Hepatocyte (in vitro differentiated cells): ENCODE measurements around the gene SLC13A2. TPM values are rescaled to one million over a fixed set of nuclear protein-coding genes. Genes with fewer than 3 reads are reported as not detected.

ENCODE experiments used
- DNase-seq: peaks from one replicate; pipeline ENCODE4 v3.0.0-alpha.2; 2016; ENCODE audit warnings: low spot score
- H2AFZ ChIP-seq: fragments of 200-600 bp; sonication (generic); 2 replicates; pipeline ENCODE4 v1.6.0; 2016; ENCODE audit warnings: antibody characterized with exemption, mild to moderate bottlenecking
- H3K27ac ChIP-seq: fragments of 200-600 bp; sonication (generic); 2 replicates; pipeline ENCODE4 v1.5.1; 2016; ENCODE audit warnings: mild to moderate bottlenecking
- H3K27me3 ChIP-seq: fragments of 200-600 bp; sonication (generic); 2 replicates; pipeline ENCODE4 v1.6.1; 2016
- H3K36me3 ChIP-seq: fragments of 200-600 bp; sonication (generic); replicated peaks from 2 replicates; pipeline ENCODE4 v1.5.1; 2016; ENCODE audit warnings: low read depth; ENCODE audit not compliant: insufficient read depth
- H3K4me1 ChIP-seq: fragments of 200-600 bp; sonication (generic); 2 replicates; pipeline ENCODE4 v1.5.1; 2016; ENCODE audit warnings: mild to moderate bottlenecking, moderate library complexity; ENCODE audit not compliant: insufficient read depth
- H3K4me2 ChIP-seq: fragments of 200-600 bp; sonication (generic); 2 replicates; pipeline ENCODE4 v1.6.0; 2016
- H3K4me3 ChIP-seq: fragments of 200-600 bp; sonication (generic); 2 replicates; pipeline ENCODE4 v1.5.1; 2016; ENCODE audit warnings: mild to moderate bottlenecking
- H3K79me2 ChIP-seq: fragments of 200-600 bp; sonication (generic); 2 replicates; pipeline ENCODE4 v1.6.0; 2017; ENCODE audit warnings: mild to moderate bottlenecking
- H3K9me2 ChIP-seq: fragments of 200-600 bp; sonication (generic); replicated peaks from 2 replicates; pipeline ENCODE4 v1.6.0; 2017; ENCODE audit warnings: mild to moderate bottlenecking; ENCODE audit not compliant: insufficient read depth
- H3K9me3 ChIP-seq: fragments of 200-600 bp; sonication (generic); 2 replicates; pipeline ENCODE4 v1.5.1; 2016; ENCODE audit warnings: low read depth, mild to moderate bottlenecking
- H4K20me1 ChIP-seq: fragments of 200-600 bp; sonication (generic); 2 replicates; pipeline ENCODE4 v1.6.0; 2016; ENCODE audit warnings: mild to moderate bottlenecking; ENCODE audit not compliant: insufficient read depth, poor library complexity, severe bottlenecking
- EZH2 ChIP-seq: fragments of 200-600 bp; sonication (generic); IDR thresholded peaks from 2 replicates; pipeline ENCODE4 v1.6.1; 2016; ENCODE audit warnings: antibody characterized with exemption, mild to moderate bottlenecking, borderline replicate concordance
- EZH2phosphoT487 ChIP-seq: fragments of 200-600 bp; sonication (generic); IDR thresholded peaks from one replicate; pipeline ENCODE4 v1.6.1; 2018; ENCODE audit warnings: antibody characterized with exemption, mild to moderate bottlenecking, low read depth, moderate library complexity; ENCODE audit not compliant: unreplicated experiment, severe bottlenecking
- WGBS: methylation state at CpG from one replicate; pipeline ENCODE4 v1.1.6; 2016; ENCODE audit warnings: low lambda C conversion rate; ENCODE audit errors: missing lambda C conversion rate; 5-methylcytosine and 5-hydroxymethylcytosine counted together
- polyA plus RNA-seq: library from polyadenylated mRNA; unstranded; fragments of >200 nt; fragmentation: Nextera tagmentation; extraction: Ambion mirVana; gene quantifications from 2 replicates; pipeline ENCODE4 v1.2.1, GENCODE V29; 2016
- total RNA-seq: library from RNA; depleted of rRNA; stranded (reverse); fragments of >200 nt; gene quantifications from 2 replicates; pipeline ENCODE4 v1.2.3, GENCODE V29; 2014
- TF ChIP-seq, protein P1 (sequence below): fragments of 200-600 bp; sonication (generic); IDR thresholded peaks from 2 replicates; pipeline ENCODE4 v1.5.1; 2016; ENCODE audit warnings: antibody characterized with exemption, mild to moderate bottlenecking; ENCODE audit not compliant: poor library complexity

The SLC13A2 gene
- total and polyA plus RNA-seq, 2 experiments from 2014 or later: 2.0 TPM

DNA sequence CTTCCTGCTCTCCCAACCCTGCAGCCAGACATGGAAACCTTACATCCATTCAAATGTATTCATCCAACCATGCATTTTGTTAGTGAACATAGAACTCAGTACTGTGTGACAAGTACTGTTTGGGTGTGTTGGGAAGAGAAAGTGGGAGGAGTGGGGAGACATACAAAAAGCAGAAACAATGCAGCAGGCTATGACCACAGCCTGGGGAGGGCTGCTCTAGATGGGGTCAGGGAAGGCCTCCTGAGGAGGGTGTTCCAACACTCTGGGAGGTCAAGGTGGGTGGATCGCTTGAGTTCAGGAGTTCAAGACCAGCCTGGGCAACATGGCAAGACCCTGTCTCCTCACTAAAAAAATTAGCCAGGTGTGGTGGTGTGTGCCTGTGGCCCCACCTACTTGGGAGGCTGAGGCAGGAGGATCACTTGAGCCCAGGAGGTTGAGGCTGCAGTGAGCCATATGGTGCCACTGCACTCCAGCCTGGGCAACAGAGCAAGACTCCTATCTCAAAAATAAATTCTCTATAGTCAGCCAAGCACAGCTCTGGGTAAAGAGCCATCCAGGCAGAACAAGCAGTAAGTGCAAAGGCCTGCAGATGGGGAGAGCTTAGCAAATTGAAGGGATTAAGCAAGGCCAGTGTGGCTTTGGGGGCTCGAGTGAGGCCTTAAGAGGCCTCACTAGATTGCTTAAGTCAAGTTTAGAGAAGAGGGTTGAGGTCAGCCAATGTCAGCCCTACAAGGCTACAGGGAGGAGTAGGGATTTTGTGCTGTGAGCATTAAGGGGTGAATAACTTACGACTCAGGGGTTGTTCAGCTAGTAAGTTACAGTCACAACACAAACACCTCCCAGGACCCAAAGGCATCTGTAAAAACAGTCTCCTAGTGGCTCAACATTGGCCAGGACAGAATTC, 5.5 kb downstream of the SLC13A2 start:
- no peak for DNase-seq
- no peak overlapping the region for H3K4me3 ChIP-seq
- TF ChIP-seq, protein P1, sequence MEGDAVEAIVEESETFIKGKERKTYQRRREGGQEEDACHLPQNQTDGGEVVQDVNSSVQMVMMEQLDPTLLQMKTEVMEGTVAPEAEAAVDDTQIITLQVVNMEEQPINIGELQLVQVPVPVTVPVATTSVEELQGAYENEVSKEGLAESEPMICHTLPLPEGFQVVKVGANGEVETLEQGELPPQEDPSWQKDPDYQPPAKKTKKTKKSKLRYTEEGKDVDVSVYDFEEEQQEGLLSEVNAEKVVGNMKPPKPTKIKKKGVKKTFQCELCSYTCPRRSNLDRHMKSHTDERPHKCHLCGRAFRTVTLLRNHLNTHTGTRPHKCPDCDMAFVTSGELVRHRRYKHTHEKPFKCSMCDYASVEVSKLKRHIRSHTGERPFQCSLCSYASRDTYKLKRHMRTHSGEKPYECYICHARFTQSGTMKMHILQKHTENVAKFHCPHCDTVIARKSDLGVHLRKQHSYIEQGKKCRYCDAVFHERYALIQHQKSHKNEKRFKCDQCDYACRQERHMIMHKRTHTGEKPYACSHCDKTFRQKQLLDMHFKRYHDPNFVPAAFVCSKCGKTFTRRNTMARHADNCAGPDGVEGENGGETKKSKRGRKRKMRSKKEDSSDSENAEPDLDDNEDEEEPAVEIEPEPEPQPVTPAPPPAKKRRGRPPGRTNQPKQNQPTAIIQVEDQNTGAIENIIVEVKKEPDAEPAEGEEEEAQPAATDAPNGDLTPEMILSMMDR: no peak
- TF ChIP-seq EZH2 (no peak), EZH2phosphoT487 (no peak)
- 72% methylated on average over 3 of the region's 3 CpGs for WGBS
- H3K9me3 ChIP-seq: no peaks in the 10 kb centered on the region
- no peaks in the 10 kb centered on the region for H4K20me1 ChIP-seq
- H3K27ac ChIP-seq: no peak overlapping the region
- H3K79me2 ChIP-seq: no peaks in the 10 kb centered on the region
- no peaks in the 10 kb centered on the region for H3K9me2 ChIP-seq
- H3K4me2 ChIP-seq: no peak overlapping the region
- H2AFZ ChIP-seq: no peak overlapping the region
- no peaks in the 10 kb centered on the region for H3K27me3 ChIP-seq
- H3K4me1 ChIP-seq: peaks cover 16% of the 10 kb centered on the region
- no peaks in the 10 kb centered on the region for H3K36me3 ChIP-seq

DNA sequence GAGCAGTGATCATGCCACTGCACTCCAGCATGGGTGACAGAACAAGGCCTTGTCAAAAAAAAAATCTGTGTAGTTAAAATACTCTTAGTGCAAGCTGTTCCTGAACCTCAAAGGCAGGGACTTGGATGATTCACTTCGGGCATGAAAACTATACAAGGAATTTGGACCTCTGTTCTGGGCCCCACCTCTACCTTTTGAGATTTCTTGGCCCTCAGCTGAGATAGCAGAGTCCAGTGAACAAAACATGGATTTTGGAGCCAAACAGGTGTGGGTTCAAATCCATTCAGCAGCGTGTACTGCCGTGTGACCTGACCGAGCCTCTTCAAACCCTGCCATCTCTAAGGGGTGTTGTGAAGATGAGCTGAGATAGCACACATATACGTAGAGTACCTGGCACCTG, 6.8 kb downstream of the SLC13A2 start:
- Histone ChIP-seq H3K4me2 (no peak overlapping the region), H3K36me3 (no peaks in the 10 kb centered on the region), H4K20me1 (no peaks in the 10 kb centered on the region), H2AFZ (no peak overlapping the region), H3K9me3 (no peaks in the 10 kb centered on the region), H3K79me2 (no peaks in the 10 kb centered on the region), H3K9me2 (no peaks in the 10 kb centered on the region), H3K27me3 (no peaks in the 10 kb centered on the region), H3K4me1 (peaks cover 10% of the 10 kb centered on the region), H3K4me3 (no peak overlapping the region), H3K27ac (no peak overlapping the region)
- WGBS: 65% methylated on average over 5 of the region's 5 CpGs
- no peak for TF ChIP-seq EZH2phosphoT487
- TF ChIP-seq, protein P1: no peak
- TF ChIP-seq EZH2: no peak
- DNase-seq: no peak

DNA sequence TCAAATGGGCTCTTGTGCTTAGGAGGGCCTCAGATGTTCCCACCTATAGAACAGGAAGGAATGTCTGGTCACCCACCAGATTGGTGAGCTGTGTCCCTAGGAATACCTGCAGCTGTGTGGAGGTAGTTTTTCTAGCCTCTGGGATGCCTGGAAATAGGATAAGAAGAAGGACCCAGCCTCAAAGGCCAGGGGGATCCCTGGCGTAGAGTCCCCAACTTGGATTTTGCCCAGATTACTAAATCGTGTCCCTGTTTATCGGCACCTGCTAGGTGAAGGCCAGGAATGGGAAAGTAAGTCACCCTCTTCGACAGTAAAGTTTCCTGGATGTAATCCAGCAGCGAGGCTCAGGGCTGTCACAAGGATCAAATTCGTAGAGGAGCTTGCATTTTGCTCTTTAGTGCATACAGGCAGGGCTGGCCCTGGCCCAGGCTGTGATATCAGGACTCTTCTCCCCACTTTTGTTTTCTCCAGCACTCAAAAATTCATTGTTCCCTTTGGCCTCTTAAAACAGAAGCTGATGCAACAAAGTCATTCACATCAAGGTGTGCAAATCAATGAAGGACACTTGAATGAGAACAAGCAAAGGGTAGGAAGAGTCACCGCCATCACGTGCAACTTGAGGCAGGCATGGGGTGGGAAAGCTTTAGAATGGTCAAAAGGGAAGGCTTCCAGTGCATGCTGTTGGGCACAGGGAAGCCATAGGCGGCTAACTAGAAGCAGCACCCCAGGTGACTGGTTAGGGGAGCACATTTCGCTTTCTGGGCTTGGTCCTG, 7.5 kb downstream of the SLC13A2 start:
- no peaks in the 10 kb centered on the region for H3K9me2 ChIP-seq
- H3K4me3 ChIP-seq: no peak overlapping the region
- H3K4me1 ChIP-seq: peaks cover 10% of the 10 kb centered on the region
- 75% methylated on average over 10 of the region's 10 CpGs for WGBS
- no peaks in the 10 kb centered on the region for H3K9me3 ChIP-seq
- no peaks in the 10 kb centered on the region for H3K27me3 ChIP-seq
- H2AFZ ChIP-seq: no peak overlapping the region
- no peak overlapping the region for H3K27ac ChIP-seq
- no peaks in the 10 kb centered on the region for H3K79me2 ChIP-seq
- H3K4me2 ChIP-seq: no peak overlapping the region
- no peaks in the 10 kb centered on the region for H4K20me1 ChIP-seq
- H3K36me3 ChIP-seq: no peaks in the 10 kb centered on the region
- no peak for DNase-seq
- TF ChIP-seq EZH2phosphoT487: no peak
- TF ChIP-seq EZH2: no peak
- TF ChIP-seq, protein P1: no peak
